GM23338 (cell line): ENCODE data around the gene HHIPL1. TPM values are rescaled to one million over a fixed set of nuclear protein-coding genes. Genes with fewer than 3 reads are reported as not detected.

Experiments used
- ATAC-seq: fragments of 200-7000 bp; cut with Tn5 transposase; 3 replicates; pipeline ENCODE4 v1.9.1; 2020
- DNase-seq: peaks from one replicate; pipeline ENCODE4 v3.0.0-alpha.2; 2015; ENCODE audit warnings: low spot score
- H2AFZ ChIP-seq: fragments of 200-600 bp; sonication (generic); 2 replicates; pipeline ENCODE4 v1.8.0; 2016; ENCODE audit warnings: antibody characterized with exemption, mild to moderate bottlenecking, moderate library complexity
- H3F3A ChIP-seq: fragments of 200-600 bp; sonication (generic); replicated peaks from 2 replicates; pipeline ENCODE4 v1.8.0; 2017; ENCODE audit warnings: antibody characterized with exemption, mixed run types, low read depth
- H3K27ac ChIP-seq: fragments of 200-600 bp; sonication (generic); 2 replicates; pipeline ENCODE4 v1.6.1; 2016; ENCODE audit warnings: low read depth
- H3K27me3 ChIP-seq: fragments of 200-600 bp; sonication (generic); 2 replicates; pipeline ENCODE4 v1.8.0; 2016; ENCODE audit warnings: mild to moderate bottlenecking, mixed run types, moderate library complexity; ENCODE audit not compliant: insufficient read depth
- H3K36me3 ChIP-seq: fragments of 200-600 bp; sonication (generic); 2 replicates; pipeline ENCODE4 v1.8.0; 2016; ENCODE audit warnings: mild to moderate bottlenecking; ENCODE audit not compliant: insufficient read depth
- H3K4me1 ChIP-seq: fragments of 200-600 bp; sonication (generic); 2 replicates; pipeline ENCODE4 v1.8.0; 2016; ENCODE audit warnings: mild to moderate bottlenecking, moderate library complexity; ENCODE audit not compliant: insufficient read depth
- H3K4me2 ChIP-seq: fragments of 200-600 bp; sonication (generic); 2 replicates; pipeline ENCODE4 v1.7.1; 2017; ENCODE audit warnings: mixed run types
- H3K4me3 ChIP-seq: fragments of 200-600 bp; sonication (generic); 2 replicates; pipeline ENCODE4 v1.6.1; 2016; ENCODE audit warnings: mixed run types
- H3K79me2 ChIP-seq: fragments of 200-600 bp; sonication (generic); replicated peaks from 2 replicates; pipeline ENCODE4 v1.8.0; 2017; ENCODE audit warnings: mild to moderate bottlenecking; ENCODE audit not compliant: insufficient read depth
- H3K9me2 ChIP-seq: fragments of 200-600 bp; sonication (generic); 2 replicates; pipeline ENCODE4 v1.8.0; 2017; ENCODE audit not compliant: insufficient read depth
- H4K20me1 ChIP-seq: fragments of 200-600 bp; sonication (generic); replicated peaks from 2 replicates; pipeline ENCODE4 v1.8.0; 2017; ENCODE audit warnings: mild to moderate bottlenecking; ENCODE audit not compliant: insufficient read depth
- H3K27ac Mint-ChIP-seq: 2 replicates; pipeline ENCODE4 v1.8.0; 2020; ENCODE audit warnings: inconsistent platforms, mild to moderate bottlenecking, moderate library complexity, mixed read lengths
- H3K27me3 Mint-ChIP-seq: 3 replicates; pipeline ENCODE4 v1.8.0; 2022; ENCODE audit warnings: low read depth, mild to moderate bottlenecking, moderate library complexity, mixed read lengths, inconsistent platforms; ENCODE audit not compliant: insufficient read depth, poor library complexity
- H3K36me3 Mint-ChIP-seq: 3 replicates; pipeline ENCODE4 v1.8.0; 2021; ENCODE audit warnings: low read depth, mild to moderate bottlenecking, inconsistent platforms, moderate library complexity, mixed read lengths
- H3K4me1 Mint-ChIP-seq: 3 replicates; pipeline ENCODE4 v1.8.0; 2020; ENCODE audit warnings: mild to moderate bottlenecking, inconsistent platforms, mixed read lengths
- H3K4me3 Mint-ChIP-seq: 3 replicates; pipeline ENCODE4 v1.8.0; 2021; ENCODE audit warnings: moderate library complexity, mild to moderate bottlenecking, inconsistent platforms, mixed read lengths
- H3K9me3 Mint-ChIP-seq: 3 replicates; pipeline ENCODE4 v1.8.0; 2020; ENCODE audit warnings: moderate library complexity, mild to moderate bottlenecking, inconsistent platforms, mixed read lengths
- CREB1 ChIP-seq: fragments of 250-450 bp; sonication (Bioruptor Pico); IDR thresholded peaks from 2 replicates; pipeline ENCODE4 v1.5.0; 2020; ENCODE audit warnings: low read depth, mild to moderate bottlenecking, moderate library complexity
- CTCF ChIP-seq, 2 experiments: fragments of 200-600 bp in 1 of 2; sonication (generic) in 1 of 2; conservative IDR thresholded peaks; 2 replicates each; pipeline versions ENCODE4 v1.5.1 to v1.6.1; 2016 to 2017; ENCODE audit warnings: antibody characterized with exemption in 2 of 2, low read depth in 2 of 2, mild to moderate bottlenecking in 2 of 2, moderate library complexity in 1 of 2
- EZH2 ChIP-seq: fragments of 200-600 bp; sonication (generic); IDR thresholded peaks from one replicate; pipeline ENCODE4 v1.8.0; 2017; ENCODE audit warnings: antibody characterized with exemption, mild to moderate bottlenecking, low read depth; ENCODE audit not compliant: unreplicated experiment
- EZH2phosphoT487 ChIP-seq: fragments of 200-600 bp; sonication (generic); IDR thresholded peaks from one replicate; pipeline ENCODE4 v1.8.1; 2018; ENCODE audit warnings: antibody characterized with exemption; ENCODE audit not compliant: unreplicated experiment
- JUNB ChIP-seq: IDR thresholded peaks from one replicate; pipeline ENCODE4 v1.6.1; 2016; ENCODE audit warnings: antibody characterized with exemption; ENCODE audit not compliant: unreplicated experiment
- NANOG ChIP-seq: IDR thresholded peaks from 2 replicates; pipeline ENCODE4 v1.6.1; 2016; ENCODE audit warnings: antibody characterized with exemption, borderline replicate concordance
- POLR2AphosphoS5 ChIP-seq: IDR thresholded peaks from 2 replicates; pipeline ENCODE4 v1.6.1; 2016; ENCODE audit warnings: antibody characterized with exemption, low read depth
- STAT1 ChIP-seq: IDR thresholded peaks from one replicate; pipeline ENCODE4 v1.6.1; 2016; ENCODE audit warnings: antibody characterized with exemption; ENCODE audit not compliant: unreplicated experiment
- ZNF114 ChIP-seq: fragments of 250-450 bp; sonication (Bioruptor Pico); IDR thresholded peaks from 2 replicates; pipeline ENCODE4 v1.5.0; 2020; ENCODE audit warnings: mild to moderate bottlenecking, moderate library complexity
- ZNF331 ChIP-seq: fragments of 250-450 bp; sonication (Bioruptor Pico); IDR thresholded peaks from 2 replicates; pipeline ENCODE4 v1.5.0; 2020; ENCODE audit warnings: low read depth, mild to moderate bottlenecking, moderate library complexity
- ZNF462 ChIP-seq: fragments of 250-450 bp; sonication (Bioruptor Pico); IDR thresholded peaks from 2 replicates; pipeline ENCODE4 v1.5.0; 2020; ENCODE audit warnings: mild to moderate bottlenecking, moderate library complexity
- polyA plus RNA-seq: library from polyadenylated mRNA; unstranded; fragments of >200 nt; fragmentation: Nextera tagmentation; extraction: Ambion mirVana; gene quantifications from 2 replicates; pipeline ENCODE4 v1.2.1, GENCODE V29; 2016
- total RNA-seq: library from RNA; depleted of rRNA; stranded (reverse); fragments of >200 nt; shearing (Covaris generic); gene quantifications from 2 replicates; pipeline ENCODE4 v1.2.3, GENCODE V29; 2014
- TF ChIP-seq, protein P1 (sequence below): IDR thresholded peaks from one replicate; pipeline ENCODE4 v1.6.1; 2018; ENCODE audit warnings: antibody characterized with exemption; ENCODE audit not compliant: unreplicated experiment
- TF ChIP-seq, protein P2 (sequence below): IDR thresholded peaks from 2 replicates; pipeline ENCODE4 v1.6.1; 2016; ENCODE audit warnings: antibody characterized with exemption

HHIPL1 gene
- total and polyA plus RNA-seq, 2 experiments from 2014 or later = 1.9 to 2.0 TPM

- Mint-ChIP-seq H3K36me3 (no peaks in the 10 kb centered on the region), H3K27ac (no peak overlapping the region), H3K4me3 (no peak overlapping the region), H3K27me3 (peaks cover 5% of the 10 kb centered on the region), H3K9me3 (peaks cover 8% of the 10 kb centered on the region; the same call in 1 of the 3 replicates), H3K4me1 (peaks cover 5% of the 10 kb centered on the region; the same call in 2 of the 3 replicates)
- H3K36me3 ChIP-seq = no peaks in the 10 kb centered on the region
- ATAC-seq = no peak
- H3K27ac ChIP-seq = no peak overlapping the region
- no peaks in the 10 kb centered on the region for H3F3A ChIP-seq
- no peak overlapping the region for H3K4me2 ChIP-seq
- no peaks in the 10 kb centered on the region for H3K27me3 ChIP-seq
- no peaks in the 10 kb centered on the region for H4K20me1 ChIP-seq
- H3K9me2 ChIP-seq = no peaks in the 10 kb centered on the region
- no peak overlapping the region for H3K4me3 ChIP-seq
- no peaks in the 10 kb centered on the region for H3K4me1 ChIP-seq
- H2AFZ ChIP-seq = no peak overlapping the region
- TF ChIP-seq CREB1 (CRISPR knock-in tag) (no peak), ZNF462 (CRISPR knock-in tag) (no peak), CTCF (conservative IDR thresholded peaks at IDR 0.05; ENCODE audit: low read depth in 2 of 2) (no peak), NANOG (no peak), ZNF331 (CRISPR knock-in tag) (no peak), ZNF114 (CRISPR knock-in tag) (no peak), EZH2phosphoT487 (no peak), STAT1 (no peak), JUNB (no peak), EZH2 (no peak), POLR2AphosphoS5 (no peak)
- TF ChIP-seq, protein P1, sequence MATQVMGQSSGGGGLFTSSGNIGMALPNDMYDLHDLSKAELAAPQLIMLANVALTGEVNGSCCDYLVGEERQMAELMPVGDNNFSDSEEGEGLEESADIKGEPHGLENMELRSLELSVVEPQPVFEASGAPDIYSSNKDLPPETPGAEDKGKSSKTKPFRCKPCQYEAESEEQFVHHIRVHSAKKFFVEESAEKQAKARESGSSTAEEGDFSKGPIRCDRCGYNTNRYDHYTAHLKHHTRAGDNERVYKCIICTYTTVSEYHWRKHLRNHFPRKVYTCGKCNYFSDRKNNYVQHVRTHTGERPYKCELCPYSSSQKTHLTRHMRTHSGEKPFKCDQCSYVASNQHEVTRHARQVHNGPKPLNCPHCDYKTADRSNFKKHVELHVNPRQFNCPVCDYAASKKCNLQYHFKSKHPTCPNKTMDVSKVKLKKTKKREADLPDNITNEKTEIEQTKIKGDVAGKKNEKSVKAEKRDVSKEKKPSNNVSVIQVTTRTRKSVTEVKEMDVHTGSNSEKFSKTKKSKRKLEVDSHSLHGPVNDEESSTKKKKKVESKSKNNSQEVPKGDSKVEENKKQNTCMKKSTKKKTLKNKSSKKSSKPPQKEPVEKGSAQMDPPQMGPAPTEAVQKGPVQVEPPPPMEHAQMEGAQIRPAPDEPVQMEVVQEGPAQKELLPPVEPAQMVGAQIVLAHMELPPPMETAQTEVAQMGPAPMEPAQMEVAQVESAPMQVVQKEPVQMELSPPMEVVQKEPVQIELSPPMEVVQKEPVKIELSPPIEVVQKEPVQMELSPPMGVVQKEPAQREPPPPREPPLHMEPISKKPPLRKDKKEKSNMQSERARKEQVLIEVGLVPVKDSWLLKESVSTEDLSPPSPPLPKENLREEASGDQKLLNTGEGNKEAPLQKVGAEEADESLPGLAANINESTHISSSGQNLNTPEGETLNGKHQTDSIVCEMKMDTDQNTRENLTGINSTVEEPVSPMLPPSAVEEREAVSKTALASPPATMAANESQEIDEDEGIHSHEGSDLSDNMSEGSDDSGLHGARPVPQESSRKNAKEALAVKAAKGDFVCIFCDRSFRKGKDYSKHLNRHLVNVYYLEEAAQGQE = no peak
- TF ChIP-seq, protein P2, sequence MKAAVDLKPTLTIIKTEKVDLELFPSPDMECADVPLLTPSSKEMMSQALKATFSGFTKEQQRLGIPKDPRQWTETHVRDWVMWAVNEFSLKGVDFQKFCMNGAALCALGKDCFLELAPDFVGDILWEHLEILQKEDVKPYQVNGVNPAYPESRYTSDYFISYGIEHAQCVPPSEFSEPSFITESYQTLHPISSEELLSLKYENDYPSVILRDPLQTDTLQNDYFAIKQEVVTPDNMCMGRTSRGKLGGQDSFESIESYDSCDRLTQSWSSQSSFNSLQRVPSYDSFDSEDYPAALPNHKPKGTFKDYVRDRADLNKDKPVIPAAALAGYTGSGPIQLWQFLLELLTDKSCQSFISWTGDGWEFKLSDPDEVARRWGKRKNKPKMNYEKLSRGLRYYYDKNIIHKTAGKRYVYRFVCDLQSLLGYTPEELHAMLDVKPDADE = no peak
- no peak for DNase-seq
- no peaks in the 10 kb centered on the region for H3K79me2 ChIP-seq
These were observed 69.0 kb downstream of the HHIPL1 start for GRCh38 chr14:99713972-99714371.
